ENCODE results near the gene GET4.
"Not testable (repeated sequence)": the region's sequence is repeated elsewhere in the genome, so short reads cannot be mapped to it uniquely, and the experiment has no call there.

GET4 gene

GRCh38 chr7:931871-932650 is 55.7 kb downstream of the GET4 start:
- no peak for DNase-seq

- no peak for DNase-seq
Measured at GRCh38 chr7:932651-932975, 56.3 kb downstream of the GET4 start.

GRCh38 chr7:934469-935163 is 58.3 kb downstream of the GET4 start:
- DNase-seq = no peak

- no peak for DNase-seq
Measured at GRCh38 chr7:935164-935873, 59.0 kb downstream of the GET4 start.

GRCh38 chr7:935874-936385 is 59.6 kb downstream of the GET4 start:
- no peak for DNase-seq

- DNase-seq = no peak
Measured at GRCh38 chr7:936386-937054, 60.2 kb downstream of the GET4 start.

GRCh38 chr7:937856-938484 is 61.6 kb downstream of the GET4 start:
- no peak for DNase-seq

GRCh38 chr7:938546-939185 is 62.3 kb downstream of the GET4 start:
- no peak for DNase-seq

GRCh38 chr7:939843-940242 is 63.5 kb downstream of the GET4 start:
- no peak for DNase-seq

GRCh38 chr7:940599-941408 is 64.5 kb downstream of the GET4 start:
- no peak for DNase-seq

GRCh38 chr7:943793-944192 is 67.4 kb downstream of the GET4 start:
- not testable (repeated sequence) for DNase-seq

GRCh38 chr7:944744-945143 is 68.4 kb downstream of the GET4 start:
- DNase-seq = no peak

- no peak for DNase-seq
Measured at GRCh38 chr7:945147-945555, 68.8 kb downstream of the GET4 start.

GRCh38 chr7:945556-946255 is 69.4 kb downstream of the GET4 start:
- DNase-seq = no peak
